Chondrocyte (in vitro differentiated cells): ENCODE results near the gene LPP. TPM values are rescaled to one million over a fixed set of nuclear protein-coding genes. Genes with fewer than 3 reads are reported as not detected.

Experiments used
- DNase-seq: peaks from one replicate; pipeline ENCODE4 v3.0.0; 2021; ENCODE audit warnings: mixed read lengths, low spot score
- H3K27ac Mint-ChIP-seq: one replicate; pipeline ENCODE4 v1.8.0; 2021; ENCODE audit warnings: mild to moderate bottlenecking, moderate library complexity, mixed read lengths; ENCODE audit not compliant: unreplicated experiment
- H3K27me3 Mint-ChIP-seq: 2 replicates; pipeline ENCODE4 v1.8.0; 2021; ENCODE audit warnings: low read depth, mixed read lengths
- H3K36me3 Mint-ChIP-seq: 2 replicates; pipeline ENCODE4 v1.8.0; 2021; ENCODE audit warnings: low read depth, mixed read lengths
- H3K4me1 Mint-ChIP-seq: 2 replicates; pipeline ENCODE4 v1.8.0; 2021; ENCODE audit warnings: low read depth, mild to moderate bottlenecking, mixed read lengths
- H3K4me3 Mint-ChIP-seq: one replicate; pipeline ENCODE4 v1.8.0; 2021; ENCODE audit warnings: mild to moderate bottlenecking, moderate library complexity, mixed read lengths; ENCODE audit not compliant: unreplicated experiment
- H3K9me3 Mint-ChIP-seq: 2 replicates; pipeline ENCODE4 v1.8.0; 2021; ENCODE audit warnings: low read depth, mixed read lengths
- total RNA-seq: library from RNA; stranded (reverse); gene quantifications from 3 replicates; pipeline ENCODE4 v1.2.1, GENCODE V29; 2021
- TF ChIP-seq, protein P1 (sequence below): fragments of 200-600 bp; sonication (generic); IDR thresholded peaks from 2 replicates; pipeline ENCODE4 v1.5.0; 2021; ENCODE audit warnings: antibody characterized with exemption, mild to moderate bottlenecking, moderate library complexity

LPP gene
- total RNA-seq, 1 donor from 2014 or later = 295 TPM

DNA sequence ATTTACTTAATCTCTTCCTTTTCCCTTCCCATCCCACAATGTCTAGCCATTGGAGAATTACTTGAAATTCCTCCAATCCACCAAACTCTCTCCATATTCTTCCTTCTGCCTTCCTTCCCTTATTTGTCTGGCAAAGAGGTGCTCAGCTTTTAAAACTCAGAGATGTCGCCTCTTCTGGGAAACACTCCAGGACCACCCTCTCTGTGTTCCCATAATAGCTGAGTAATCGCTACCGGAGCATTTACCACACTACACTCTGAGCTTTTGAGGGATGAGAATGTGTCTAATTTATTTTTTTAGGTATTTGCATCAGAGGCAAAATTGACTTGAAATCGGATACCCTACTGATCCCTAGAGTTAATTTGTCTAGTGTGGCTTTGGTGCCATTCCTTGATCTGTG, 772.2 kb downstream of the LPP start:
- Mint-ChIP-seq H3K4me3 (no peak overlapping the region), H3K27me3 (no peaks in the 10 kb centered on the region), H3K9me3 (no peaks in the 10 kb centered on the region), H3K36me3 (peaks cover 5% of the 10 kb centered on the region), H3K4me1 (peaks cover 25% of the 10 kb centered on the region), H3K27ac (no peak overlapping the region)
- DNase-seq = no peak
- TF ChIP-seq, protein P1, sequence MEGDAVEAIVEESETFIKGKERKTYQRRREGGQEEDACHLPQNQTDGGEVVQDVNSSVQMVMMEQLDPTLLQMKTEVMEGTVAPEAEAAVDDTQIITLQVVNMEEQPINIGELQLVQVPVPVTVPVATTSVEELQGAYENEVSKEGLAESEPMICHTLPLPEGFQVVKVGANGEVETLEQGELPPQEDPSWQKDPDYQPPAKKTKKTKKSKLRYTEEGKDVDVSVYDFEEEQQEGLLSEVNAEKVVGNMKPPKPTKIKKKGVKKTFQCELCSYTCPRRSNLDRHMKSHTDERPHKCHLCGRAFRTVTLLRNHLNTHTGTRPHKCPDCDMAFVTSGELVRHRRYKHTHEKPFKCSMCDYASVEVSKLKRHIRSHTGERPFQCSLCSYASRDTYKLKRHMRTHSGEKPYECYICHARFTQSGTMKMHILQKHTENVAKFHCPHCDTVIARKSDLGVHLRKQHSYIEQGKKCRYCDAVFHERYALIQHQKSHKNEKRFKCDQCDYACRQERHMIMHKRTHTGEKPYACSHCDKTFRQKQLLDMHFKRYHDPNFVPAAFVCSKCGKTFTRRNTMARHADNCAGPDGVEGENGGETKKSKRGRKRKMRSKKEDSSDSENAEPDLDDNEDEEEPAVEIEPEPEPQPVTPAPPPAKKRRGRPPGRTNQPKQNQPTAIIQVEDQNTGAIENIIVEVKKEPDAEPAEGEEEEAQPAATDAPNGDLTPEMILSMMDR = no peak

DNA sequence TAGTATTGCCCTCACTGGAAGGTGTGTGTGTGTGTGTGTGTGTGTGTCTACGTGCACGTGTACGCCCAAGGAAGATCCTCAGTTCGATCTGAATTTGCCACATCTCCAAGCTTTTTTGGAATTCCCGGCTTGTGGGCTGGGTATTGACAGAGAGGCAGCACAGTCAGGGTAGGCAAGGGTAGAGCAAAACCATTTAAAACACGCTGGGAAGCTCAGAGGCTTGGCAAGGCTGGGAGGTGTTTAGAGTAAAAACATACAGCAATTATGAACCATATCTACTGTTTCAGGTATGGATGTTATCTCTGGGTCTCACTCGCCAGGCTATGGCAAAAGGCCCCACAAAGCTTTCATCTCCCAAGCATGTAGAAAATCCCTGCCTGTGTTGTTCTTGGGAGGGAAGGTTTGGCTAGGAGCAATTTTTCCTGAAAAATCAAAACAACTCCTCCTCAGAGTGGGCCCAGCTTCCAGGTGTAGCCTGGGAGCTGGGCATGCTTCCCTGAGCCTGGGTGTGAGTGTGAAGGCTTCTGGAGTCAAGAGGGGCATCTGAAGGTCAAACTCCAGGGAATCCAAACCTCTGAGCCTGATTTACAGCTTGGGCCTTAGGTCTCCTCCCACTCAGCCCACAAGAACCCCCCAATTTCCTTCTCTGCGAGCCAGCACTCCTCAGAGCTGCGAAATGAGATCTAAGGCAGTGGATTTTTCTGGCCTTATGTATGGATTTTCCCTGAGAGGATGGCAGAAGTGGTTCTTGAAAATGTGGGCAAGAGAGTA, 773.0 kb downstream of the LPP start:
- TF ChIP-seq, protein P1 = no peak
- DNase-seq = no peak
- no peak overlapping the region for H3K4me3 Mint-ChIP-seq
- H3K4me1 Mint-ChIP-seq = peaks cover 25% of the 10 kb centered on the region
- H3K27me3 Mint-ChIP-seq = no peaks in the 10 kb centered on the region
- peak overlapping the region; percentile 75 for H3K27ac Mint-ChIP-seq
- no peaks in the 10 kb centered on the region for H3K9me3 Mint-ChIP-seq
- peaks cover 3% of the 10 kb centered on the region for H3K36me3 Mint-ChIP-seq

DNA sequence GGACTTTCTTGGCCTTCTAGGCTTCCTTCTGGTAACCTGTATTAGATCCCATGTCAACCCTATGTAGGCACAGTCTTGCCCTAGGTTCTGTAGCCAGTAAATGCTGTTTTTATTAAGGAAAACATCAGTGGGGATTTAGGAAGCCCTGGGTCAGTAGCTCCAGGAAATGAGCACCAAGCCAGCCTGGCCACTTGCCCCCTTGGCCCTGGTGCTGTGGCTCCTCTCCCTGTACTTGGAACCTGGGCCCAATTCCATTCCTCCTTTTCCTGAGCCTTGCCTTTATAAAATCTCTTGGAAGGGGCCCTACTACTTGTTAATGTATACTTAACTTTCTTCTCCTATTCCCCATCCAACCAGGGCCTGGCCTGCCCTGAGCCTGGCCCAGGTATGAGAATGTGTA, 774.0 kb downstream of the LPP start:
- TF ChIP-seq, protein P1 = no peak
- peaks cover 25% of the 10 kb centered on the region for H3K4me1 Mint-ChIP-seq
- no peaks in the 10 kb centered on the region for H3K9me3 Mint-ChIP-seq
- no peak overlapping the region for H3K4me3 Mint-ChIP-seq
- no peak overlapping the region for H3K27ac Mint-ChIP-seq
- no peaks in the 10 kb centered on the region for H3K27me3 Mint-ChIP-seq
- no peaks in the 10 kb centered on the region for H3K36me3 Mint-ChIP-seq
- DNase-seq = no peak

DNA sequence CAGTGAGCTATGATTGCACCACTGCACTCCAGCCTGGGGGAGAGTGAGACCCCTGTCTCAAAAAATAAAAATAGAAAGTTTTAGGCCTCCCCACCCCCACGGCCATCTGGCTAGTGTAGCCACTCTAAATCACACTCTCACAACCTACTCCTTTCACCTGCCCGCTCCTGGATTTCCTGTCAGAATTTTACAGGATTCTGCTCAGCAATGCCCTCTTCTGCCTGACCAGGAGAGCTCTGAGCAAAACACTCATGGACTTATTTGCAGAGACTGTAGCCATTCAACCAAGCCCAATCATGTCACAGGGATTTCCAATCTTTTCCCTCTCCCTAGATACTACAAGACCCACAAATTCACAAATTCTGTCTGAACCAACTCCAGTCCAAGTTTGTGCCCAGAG, 775.2 kb downstream of the LPP start:
- H3K36me3 Mint-ChIP-seq = no peaks in the 10 kb centered on the region

DNA sequence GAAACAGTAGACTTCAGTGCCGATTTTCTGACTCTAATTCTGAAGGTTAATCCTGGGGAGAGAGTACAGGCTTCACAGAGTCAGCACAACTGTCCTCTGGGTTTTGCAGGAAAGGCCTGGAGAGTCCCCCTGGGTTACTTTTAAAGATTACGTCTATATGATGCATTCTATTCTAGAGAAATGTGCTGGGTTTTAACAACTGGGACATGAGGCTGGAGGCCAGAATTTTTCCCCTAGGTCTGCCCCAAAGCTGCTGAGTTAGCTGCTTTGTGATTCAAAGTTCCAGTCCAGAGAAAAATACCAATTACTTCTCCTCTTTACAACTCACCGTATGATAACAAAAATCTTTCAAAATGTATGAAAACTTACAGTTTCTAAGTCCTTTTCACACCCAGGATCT, 777.1 kb downstream of the LPP start:
- TF ChIP-seq, protein P1 = no peak
- Mint-ChIP-seq H3K36me3 (no peaks in the 10 kb centered on the region), H3K27me3 (no peaks in the 10 kb centered on the region), H3K4me1 (peaks cover 20% of the 10 kb centered on the region), H3K4me3 (no peak overlapping the region), H3K27ac (no peak overlapping the region), H3K9me3 (no peaks in the 10 kb centered on the region)
- DNase-seq = no peak

More for the DNA sequence above, 775.2 kb downstream of the LPP start:
- H3K4me1 Mint-ChIP-seq = peaks cover 25% of the 10 kb centered on the region
- H3K27ac Mint-ChIP-seq = no peak overlapping the region
- TF ChIP-seq, protein P1 = peak; percentile 64
- no peaks in the 10 kb centered on the region for H3K9me3 Mint-ChIP-seq
- H3K27me3 Mint-ChIP-seq = no peaks in the 10 kb centered on the region
- H3K4me3 Mint-ChIP-seq = no peak overlapping the region
- no peak for DNase-seq
